EL (cell line): ENCODE measurements around the gene RCOR1.

Experiments used
- DNase-seq: peaks from one replicate; pipeline ENCODE4 v3.0.0-alpha.2; 2016

The RCOR1 gene

GRCh38 chr14:102684298-102684663 lies 91.8 kb downstream of the RCOR1 start:
- no peak for DNase-seq

GRCh38 chr14:102686196-102686801 lies 93.8 kb downstream of the RCOR1 start:
- DNase-seq, result no peak

- DNase-seq, result no peak
Observed at GRCh38 chr14:102688290-102688689, 95.8 kb downstream of the RCOR1 start.

- no peak for DNase-seq
Observed at GRCh38 chr14:102690509-102691286, 98.2 kb downstream of the RCOR1 start.

GRCh38 chr14:102691763-102692162 lies 99.3 kb downstream of the RCOR1 start:
- DNase-seq, result no peak

GRCh38 chr14:102692334-102692733 lies 99.9 kb downstream of the RCOR1 start:
- DNase-seq, result no peak

GRCh38 chr14:102693006-102693755 lies 100.7 kb downstream of the RCOR1 start:
- no peak for DNase-seq

- DNase-seq, result peak; percentile 73
Observed at GRCh38 chr14:102694530-102695166, 102.2 kb downstream of the RCOR1 start.

- no peak for DNase-seq
Observed at GRCh38 chr14:102695167-102695555, 102.7 kb downstream of the RCOR1 start.

GRCh38 chr14:102696332-102696731 lies 103.9 kb downstream of the RCOR1 start:
- DNase-seq, result no peak

GRCh38 chr14:102696856-102697495 lies 104.5 kb downstream of the RCOR1 start:
- DNase-seq, result no peak

- DNase-seq, result no peak
Observed at GRCh38 chr14:102697501-102697900, 105.1 kb downstream of the RCOR1 start.

- DNase-seq, result peak; percentile 22
Observed at GRCh38 chr14:102699416-102700110, 107.1 kb downstream of the RCOR1 start.

- DNase-seq, result no peak
Observed at GRCh38 chr14:102708494-102708893, 116.0 kb downstream of the RCOR1 start.

GRCh38 chr14:102711207-102711606 lies 118.8 kb downstream of the RCOR1 start:
- DNase-seq, result no peak

GRCh38 chr14:102711946-102712345 lies 119.5 kb downstream of the RCOR1 start:
- DNase-seq, result peak; percentile 31

- no peak for DNase-seq
Observed at GRCh38 chr14:102717276-102717675, 124.8 kb downstream of the RCOR1 start.

GRCh38 chr14:102722646-102723045 lies 130.2 kb downstream of the RCOR1 start:
- DNase-seq, result no peak

GRCh38 chr14:102723650-102724049 lies 131.2 kb downstream of the RCOR1 start:
- no peak for DNase-seq

- no peak for DNase-seq
Observed at GRCh38 chr14:102726191-102726949, 133.9 kb downstream of the RCOR1 start.

GRCh38 chr14:102727336-102728095 lies 135.1 kb downstream of the RCOR1 start:
- no peak for DNase-seq
